ENCODE data around the gene ZPBP2. TPM values are rescaled to one million over a fixed set of nuclear protein-coding genes. Genes with fewer than 3 reads are reported as not detected.
"Not testable (repeated sequence)": the region's sequence is repeated elsewhere in the genome, so short reads cannot be mapped to it uniquely, and the experiment has no call there.

ZPBP2 gene
- total RNA-seq, 4 donors from 2014 or later, result not detected

GRCh38 chr17:39872751-39873150 is 4.7 kb downstream of the ZPBP2 start:
- Histone ChIP-seq H3K27me3 (peaks cover 42% of the 10 kb centered on the region), H3K36me3 (no peaks in the 10 kb centered on the region), H3K4me1 (peaks cover 4% of the 10 kb centered on the region), H3K27ac (no peak overlapping the region), H3K9me3 (no peaks in the 10 kb centered on the region), H3K4me3 (no peak overlapping the region)
- no peak for DNase-seq (ENCODE audit: low spot score in 2 of 2)
- TF ChIP-seq CTCF (IDR thresholded peaks at IDR 0.05) (peak in 1 of 2 donors; percentile 19), POLR2AphosphoS5 (IDR thresholded peaks at IDR 0.05) (no peak)
- 67% methylated on average over 2 of the region's 2 CpGs for WGBS

- H3K27me3 ChIP-seq, result peaks cover 29% of the 10 kb centered on the region
- H3K9me3 ChIP-seq; H3K36me3 ChIP-seq; H3K27ac ChIP-seq; H3K4me3 ChIP-seq; DNase-seq (ENCODE audit: low spot score in 2 of 2); H3K4me1 ChIP-seq: not testable (repeated sequence)
- WGBS, result 77% methylated on average over 5 of the region's 5 CpGs
Observed at GRCh38 chr17:39886102-39886501, 18.1 kb downstream of the ZPBP2 start.

GRCh38 chr17:39887078-39887477 is 19.1 kb downstream of the ZPBP2 start:
- H3K4me1 ChIP-seq, result no peaks in the 10 kb centered on the region
- no peaks in the 10 kb centered on the region for H3K9me3 ChIP-seq
- no peak overlapping the region for H3K4me3 ChIP-seq
- TF ChIP-seq EP300 (IDR thresholded peaks at IDR 0.05), result no peak
- no peak for TF ChIP-seq CTCF (IDR thresholded peaks at IDR 0.05)
- no peak for TF ChIP-seq POLR2AphosphoS5 (IDR thresholded peaks at IDR 0.05)
- no peak for TF ChIP-seq POLR2A (IDR thresholded peaks at IDR 0.05)
- H3K27me3 ChIP-seq, result peaks cover 36% of the 10 kb centered on the region
- no peaks in the 10 kb centered on the region for H3K36me3 ChIP-seq
- no peak for DNase-seq (ENCODE audit: low spot score in 2 of 2)
- no peak overlapping the region for H3K27ac ChIP-seq

- Histone ChIP-seq H3K9me3 (no peaks in the 10 kb centered on the region), H3K27me3 (peaks cover 41% of the 10 kb centered on the region), H3K27ac (no peak overlapping the region), H3K4me1 (no peaks in the 10 kb centered on the region), H3K36me3 (no peaks in the 10 kb centered on the region), H3K4me3 (no peak overlapping the region)
- 58% methylated on average over 2 of the region's 2 CpGs for WGBS
- DNase-seq (ENCODE audit: low spot score in 2 of 2), result no peak
- TF ChIP-seq EP300 (IDR thresholded peaks at IDR 0.05), result no peak
- no peak for TF ChIP-seq CTCF (IDR thresholded peaks at IDR 0.05)
- no peak for TF ChIP-seq POLR2AphosphoS5 (IDR thresholded peaks at IDR 0.05)
- no peak for TF ChIP-seq POLR2A (IDR thresholded peaks at IDR 0.05)
Observed at GRCh38 chr17:39889200-39889599, 21.2 kb downstream of the ZPBP2 start.

- H3K27me3 ChIP-seq, result peaks cover 18% of the 10 kb centered on the region
- 21% methylated on average over 3 of the region's 3 CpGs for WGBS
- DNase-seq (ENCODE audit: low spot score in 2 of 2), result no peak
- no peaks in the 10 kb centered on the region for H3K9me3 ChIP-seq
- no peaks in the 10 kb centered on the region for H3K36me3 ChIP-seq
- H3K4me3 ChIP-seq, result no peak overlapping the region
- no peak for TF ChIP-seq POLR2AphosphoS5 (IDR thresholded peaks at IDR 0.05)
- no peak for TF ChIP-seq CTCF (IDR thresholded peaks at IDR 0.05)
- TF ChIP-seq POLR2A (IDR thresholded peaks at IDR 0.05), result no peak
- TF ChIP-seq EP300 (IDR thresholded peaks at IDR 0.05), result no peak
- H3K4me1 ChIP-seq, result no peaks in the 10 kb centered on the region
- no peak overlapping the region for H3K27ac ChIP-seq
Observed at GRCh38 chr17:39894681-39895376, 26.8 kb downstream of the ZPBP2 start.

GRCh38 chr17:39898088-39898487 is 30.1 kb downstream of the ZPBP2 start:
- Histone ChIP-seq H3K9me3 (no peaks in the 10 kb centered on the region), H3K27ac (no peak overlapping the region), H3K36me3 (no peaks in the 10 kb centered on the region), H3K4me1 (no peaks in the 10 kb centered on the region), H3K27me3 (no peaks in the 10 kb centered on the region), H3K4me3 (no peak overlapping the region)
- TF ChIP-seq CTCF (IDR thresholded peaks at IDR 0.05) (no peak), POLR2A (IDR thresholded peaks at IDR 0.05) (no peak), EP300 (IDR thresholded peaks at IDR 0.05) (no peak), POLR2AphosphoS5 (IDR thresholded peaks at IDR 0.05) (no peak)
- DNase-seq (ENCODE audit: low spot score in 2 of 2), result no peak
- 95% methylated on average over 4 of the region's 4 CpGs for WGBS

Measured in suprapubic skin (tissue), 4 donors.